Endothelial cell of umbilical vein (primary cell): ENCODE measurements around the gene POC5. TPM values are rescaled to one million over a fixed set of nuclear protein-coding genes. Genes with fewer than 3 reads are reported as not detected.

ENCODE experiments used
- BruUV-seq: library from RNA; stranded (reverse); fragments of 400-500 nt; replicated peaks from 2 replicates; lab custom pipeline; 2021; lab: Mats Ljungman, UMichigan
- CTCF ChIA-PET: fragments of 300-600, 350-600 bp; sonication (Branson Sonifier 250); formaldehyde crosslinking; loops from one replicate; lab custom pipeline; 2021; ENCODE audit warnings: antibody characterized with exemption, inconsistent platforms; lab: Charles Lee
- POLR2A ChIA-PET: fragments of 300-600, 350-600 bp; sonication (Branson Sonifier 250); formaldehyde crosslinking; loops from one replicate; lab custom pipeline; 2021; ENCODE audit warnings: antibody characterized with exemption, inconsistent platforms; lab: Charles Lee
- DNase-seq: peaks from one replicate; pipeline ENCODE4 v3.0.0-alpha.2; 2011; ENCODE audit warnings: low read depth, low spot score
- FAIRE-seq: peaks from 2 replicates; lab custom pipeline; 2011; peaks lifted over from hg19 to GRCh38; lab: Jason Lieb, UNC
- H2AFZ ChIP-seq: 2 replicates; pipeline ENCODE4 v1.6.0; 2012; ENCODE audit warnings: low read depth, low read length, control low read depth, inconsistent platforms
- H3K27ac ChIP-seq: 2 replicates; pipeline ENCODE4 v1.5.1; 2011; ENCODE audit warnings: low read depth, mild to moderate bottlenecking, control low read depth, low read length, moderate library complexity; ENCODE audit not compliant: insufficient read depth
- H3K27me3 ChIP-seq, 2 experiments: 2 replicates each; pipeline versions ENCODE4 v1.6.0 to v1.6.1; 2011; ENCODE audit warnings: low read length in 2 of 2, mixed read lengths in 1 of 2; ENCODE audit not compliant: control insufficient read depth in 2 of 2, insufficient read depth in 2 of 2
- H3K36me3 ChIP-seq, 2 experiments: 2 replicates in 1 of 2; 3 replicates in 1 of 2; pipeline ENCODE4 v1.5.1; 2011; ENCODE audit warnings: low read length in 2 of 2, mild to moderate bottlenecking in 1 of 2, moderate library complexity in 1 of 2; ENCODE audit not compliant: control insufficient read depth in 2 of 2, insufficient read depth in 2 of 2; ENCODE audit errors: extremely low read depth in 1 of 2
- H3K4me1 ChIP-seq: 3 replicates; pipeline ENCODE4 v1.5.1; 2011; ENCODE audit warnings: mild to moderate bottlenecking, low read length; ENCODE audit not compliant: control insufficient read depth, insufficient read depth; ENCODE audit errors: extremely low read depth
- H3K4me2 ChIP-seq: 2 replicates; pipeline ENCODE4 v1.6.1; 2011; ENCODE audit warnings: low read length, control low read depth, mixed read lengths; ENCODE audit not compliant: insufficient read depth
- H3K4me3 ChIP-seq, 3 experiments: fragments of 200-600 bp in 1 of 3; sonication (generic), shearing (Covaris generic) in 1 of 3; replicated peaks in 1 of 3; 2 replicates each; pipeline ENCODE4 v1.5.1; 2011 to 2016; ENCODE audit warnings: control low read depth in 3 of 3, low read length in 3 of 3, mild to moderate bottlenecking in 2 of 3, inconsistent platforms in 1 of 3, low read depth in 1 of 3, moderate library complexity in 1 of 3; ENCODE audit not compliant: insufficient read depth in 1 of 3
- H3K79me2 ChIP-seq: 2 replicates; pipeline ENCODE4 v1.6.0; 2012; ENCODE audit warnings: low read length, inconsistent platforms; ENCODE audit not compliant: control insufficient read depth, insufficient read depth
- H3K9ac ChIP-seq: replicated peaks from 2 replicates; pipeline ENCODE3; 2011; ENCODE audit warnings: low read length, control low read depth; ENCODE audit not compliant: insufficient read depth; ENCODE audit errors: extremely low read depth
- H3K9me1 ChIP-seq: replicated peaks from 3 replicates; pipeline ENCODE4 v1.6.0; 2011; ENCODE audit warnings: mild to moderate bottlenecking, low read length; ENCODE audit not compliant: control insufficient read depth, insufficient read depth; ENCODE audit errors: extremely low read depth
- H3K9me3 ChIP-seq: replicated peaks from 2 replicates; pipeline ENCODE4 v1.5.1; 2012; ENCODE audit warnings: low read length, inconsistent platforms; ENCODE audit not compliant: control insufficient read depth, insufficient read depth
- H4K20me1 ChIP-seq: replicated peaks from 2 replicates; pipeline ENCODE3; 2011; ENCODE audit warnings: mild to moderate bottlenecking, low read length; ENCODE audit not compliant: control insufficient read depth, insufficient read depth; ENCODE audit errors: extremely low read depth
- EZH2 ChIP-seq: IDR thresholded peaks from 2 replicates; pipeline ENCODE4 v1.6.1; 2012; ENCODE audit warnings: borderline replicate concordance, low read depth, mild to moderate bottlenecking, moderate library complexity, low read length, inconsistent platforms; ENCODE audit not compliant: severe bottlenecking
- FOS ChIP-seq: IDR thresholded peaks from 2 replicates; pipeline ENCODE4 v1.6.1; 2011; ENCODE audit warnings: mild to moderate bottlenecking, low read length, moderate library complexity, borderline replicate concordance; ENCODE audit not compliant: insufficient read depth
- GATA2 ChIP-seq: IDR thresholded peaks from 2 replicates; pipeline ENCODE4 v1.7.0; 2011; ENCODE audit warnings: low read depth, mild to moderate bottlenecking, moderate library complexity, mixed read lengths, low read length; ENCODE audit not compliant: insufficient read length, insufficient read depth
- JUN ChIP-seq: IDR thresholded peaks from 2 replicates; pipeline ENCODE4 v1.6.1; 2011; ENCODE audit warnings: borderline replicate concordance, low read depth; ENCODE audit not compliant: insufficient read length, insufficient read depth
- MAX ChIP-seq: IDR thresholded peaks from 2 replicates; pipeline ENCODE4 v1.6.1; 2011; ENCODE audit not compliant: insufficient read depth, insufficient read length
- MYC ChIP-seq: IDR thresholded peaks from one replicate; pipeline ENCODE4 v1.6.1; 2011; ENCODE audit warnings: mild to moderate bottlenecking, low read depth, low read length
- POLR2A ChIP-seq: IDR thresholded peaks from 2 replicates; pipeline ENCODE4 v1.6.1; 2012; ENCODE audit warnings: low read depth, mild to moderate bottlenecking, control low read depth, low read length
- POLR2AphosphoS5 ChIP-seq: IDR thresholded peaks from 2 replicates; pipeline ENCODE4 v1.6.1; 2012; ENCODE audit warnings: low read depth, mild to moderate bottlenecking, control low read depth, low read length, moderate library complexity; ENCODE audit not compliant: insufficient read depth
- dilution Hi-C: fragments of 300-500 bp; cut with MboI; formaldehyde crosslinking; loops from one replicate; pipeline ENCODE4 v1.15.0; 2019; ENCODE audit warnings: low sequenced_read_pairs; ENCODE audit not compliant: extremely low pct_ligation_motif_present
- intact Hi-C: fragments of 100-400 bp; cut with micrococcal nuclease; formaldehyde crosslinking; loops from one replicate; pipeline ENCODE4 v1.10.0; 2022
- polyA plus RNA-seq, 4 experiments: library from polyadenylated mRNA; depleted of rRNA in 3 of 4; stranded (reverse) in 3 of 4; unstranded in 1 of 4; fragments of >200 nt; gene quantifications; 2 replicates each; pipeline versions ENCODE4 v1.2.1 to v1.2.3, GENCODE V29; 2011 to 2012; ENCODE audit warnings: missing spikeins in 1 of 4
- total RNA-seq: library from RNA; stranded (reverse); gene quantifications from 2 replicates; pipeline ENCODE4 v1.2.3, GENCODE V29; 2021
- TF ChIP-seq, protein P1 (sequence below), 2 donors: IDR thresholded peaks; 1 replicate in 1 of 2; 2 replicates in 1 of 2; pipeline ENCODE4 v1.5.1; 2011; ENCODE audit warnings: low read length in 2 of 2, mild to moderate bottlenecking in 2 of 2, moderate library complexity in 2 of 2, control low read depth in 1 of 2, inconsistent platforms in 1 of 2, low read depth in 1 of 2; ENCODE audit not compliant: insufficient read depth in 1 of 2; ENCODE audit errors: extremely low read depth in 1 of 2

The POC5 gene
- total and polyA plus RNA-seq, 2 donors (not counting 3 experiments of a cell fraction or from before 2014, with no cell fraction given) = 8.3 to 15.9 TPM

- TF ChIP-seq, protein P1, sequence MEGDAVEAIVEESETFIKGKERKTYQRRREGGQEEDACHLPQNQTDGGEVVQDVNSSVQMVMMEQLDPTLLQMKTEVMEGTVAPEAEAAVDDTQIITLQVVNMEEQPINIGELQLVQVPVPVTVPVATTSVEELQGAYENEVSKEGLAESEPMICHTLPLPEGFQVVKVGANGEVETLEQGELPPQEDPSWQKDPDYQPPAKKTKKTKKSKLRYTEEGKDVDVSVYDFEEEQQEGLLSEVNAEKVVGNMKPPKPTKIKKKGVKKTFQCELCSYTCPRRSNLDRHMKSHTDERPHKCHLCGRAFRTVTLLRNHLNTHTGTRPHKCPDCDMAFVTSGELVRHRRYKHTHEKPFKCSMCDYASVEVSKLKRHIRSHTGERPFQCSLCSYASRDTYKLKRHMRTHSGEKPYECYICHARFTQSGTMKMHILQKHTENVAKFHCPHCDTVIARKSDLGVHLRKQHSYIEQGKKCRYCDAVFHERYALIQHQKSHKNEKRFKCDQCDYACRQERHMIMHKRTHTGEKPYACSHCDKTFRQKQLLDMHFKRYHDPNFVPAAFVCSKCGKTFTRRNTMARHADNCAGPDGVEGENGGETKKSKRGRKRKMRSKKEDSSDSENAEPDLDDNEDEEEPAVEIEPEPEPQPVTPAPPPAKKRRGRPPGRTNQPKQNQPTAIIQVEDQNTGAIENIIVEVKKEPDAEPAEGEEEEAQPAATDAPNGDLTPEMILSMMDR (IDR thresholded peaks at IDR 0.05; ENCODE audit: extremely low read depth in 1 of 2, insufficient read depth in 1 of 2, low read depth in 1 of 2, low read length in 2 of 2) = no peak
- TF ChIP-seq GATA2 (no peak), POLR2AphosphoS5 (no peak), JUN (no peak), EZH2 (no peak), MYC (no peak)
- Histone ChIP-seq H3K4me3 (no peak overlapping the region), H3K4me1 (peaks cover 7% of the 10 kb centered on the region), H3K27me3 (no peaks in the 10 kb centered on the region), H2AFZ (no peak overlapping the region), H3K9ac (no peak overlapping the region), H3K36me3 (peaks cover 0 to 4% of the 10 kb centered on the region in 2 experiments), H3K9me1 (no peaks in the 10 kb centered on the region), H3K79me2 (peaks cover 19% of the 10 kb centered on the region), H3K27ac (no peak overlapping the region), H4K20me1 (no peaks in the 10 kb centered on the region), H3K9me3 (no peaks in the 10 kb centered on the region), H3K4me2 (no peak overlapping the region)
- dilution Hi-C loops = no loop called here
- POLR2A ChIA-PET = no interaction called here
- DNase-seq (no peak), FAIRE-seq (no peak)
- BruUV-seq = no TSS peak
- intact Hi-C loops = loop anchor here (10.0 kb wide), 2 partner anchors 463 to 657 kb away; partner anchors contain the start of gene GCNT4
- CTCF ChIA-PET = no interaction called here
Measured at GRCh38 chr5:75712091-75712490, 5.1 kb downstream of the POC5 start.

GRCh38 chr5:75711151-75711550, 6.1 kb downstream of the POC5 start:
- H3K4me2 ChIP-seq = no peak overlapping the region
- H3K4me3 ChIP-seq = no peak overlapping the region
- no peaks in the 10 kb centered on the region for H3K27me3 ChIP-seq
- DNase-seq (no peak), FAIRE-seq (no peak)
- intact Hi-C loops (loop anchor here (10.0 kb wide), 2 partner anchors 464 to 656 kb away; partner anchors contain the start of gene GCNT4), dilution Hi-C loops (no loop called here)
- H2AFZ ChIP-seq = no peak overlapping the region
- H3K9me3 ChIP-seq = no peaks in the 10 kb centered on the region
- POLR2A ChIA-PET = no interaction called here
- H3K27ac ChIP-seq = no peak overlapping the region
- TF ChIP-seq POLR2A (no peak), EZH2 (no peak), MYC (no peak), MAX (no peak), JUN (no peak), GATA2 (no peak), POLR2AphosphoS5 (no peak), FOS (no peak)
- BruUV-seq = no TSS peak
- H4K20me1 ChIP-seq = no peaks in the 10 kb centered on the region
- H3K79me2 ChIP-seq = peaks cover 19% of the 10 kb centered on the region
- peaks cover 4% of the 10 kb centered on the region for H3K4me1 ChIP-seq
- CTCF ChIA-PET = no interaction called here
- peaks cover 0 to 4% of the 10 kb centered on the region in 2 experiments for H3K36me3 ChIP-seq
- H3K9ac ChIP-seq = no peak overlapping the region
- no peaks in the 10 kb centered on the region for H3K9me1 ChIP-seq
